Endodermal cell (in vitro differentiated cells): ENCODE results near the gene CFAP221. TPM values are rescaled to one million over a fixed set of nuclear protein-coding genes. Genes with fewer than 3 reads are reported as not detected.
A peak's percentile ranks its signal among the peaks of the same experiment; 100 is the strongest.

Experiments used
- DNase-seq: peaks from one replicate; pipeline ENCODE4 v3.0.0-alpha.2; 2017
- H3K27ac ChIP-seq: 2 replicates; pipeline ENCODE4 v1.5.1; 2013; ENCODE audit warnings: mild to moderate bottlenecking, low read depth, low read length, moderate library complexity
- H3K27me3 ChIP-seq: 2 replicates; pipeline ENCODE4 v1.6.1; 2013; ENCODE audit warnings: mild to moderate bottlenecking, low read length, moderate library complexity; ENCODE audit not compliant: insufficient read depth, control insufficient read depth, poor library complexity, severe bottlenecking
- H3K36me3 ChIP-seq: 2 replicates; pipeline ENCODE4 v1.7.0; 2013; ENCODE audit warnings: mild to moderate bottlenecking, low read length, moderate library complexity; ENCODE audit not compliant: control insufficient read depth, insufficient read depth
- H3K4me1 ChIP-seq: one replicate; pipeline ENCODE4 v1.7.0; 2013; ENCODE audit warnings: low read length; ENCODE audit not compliant: control insufficient read depth, insufficient read depth
- H3K4me3 ChIP-seq: 2 replicates; pipeline ENCODE4 v1.5.1; 2013; ENCODE audit warnings: mild to moderate bottlenecking, low read length, moderate library complexity
- H3K9ac ChIP-seq: 2 replicates; pipeline ENCODE4 v1.6.1; 2013; ENCODE audit warnings: mild to moderate bottlenecking, low read length, moderate library complexity; ENCODE audit not compliant: poor library complexity, severe bottlenecking; ENCODE audit errors: extremely low read depth
- H3K9me3 ChIP-seq: 2 replicates; pipeline ENCODE4 v1.6.1; 2013; ENCODE audit warnings: mild to moderate bottlenecking, low read length, moderate library complexity; ENCODE audit not compliant: control insufficient read depth
- H3K27ac Mint-ChIP-seq: 2 replicates; pipeline ENCODE4 v1.8.0; 2020; ENCODE audit warnings: mixed read lengths
- H3K27me3 Mint-ChIP-seq: 2 replicates; pipeline ENCODE4 v1.8.0; 2021; ENCODE audit warnings: mild to moderate bottlenecking, mixed read lengths; ENCODE audit not compliant: insufficient read depth
- H3K36me3 Mint-ChIP-seq: 2 replicates; pipeline ENCODE4 v1.8.0; 2020; ENCODE audit warnings: low read depth, mixed read lengths
- H3K4me1 Mint-ChIP-seq: 2 replicates; pipeline ENCODE4 v1.8.0; 2020; ENCODE audit warnings: mixed read lengths
- H3K4me3 Mint-ChIP-seq: 2 replicates; pipeline ENCODE4 v1.8.0; 2020; ENCODE audit warnings: mild to moderate bottlenecking, moderate library complexity, mixed read lengths
- H3K9me3 Mint-ChIP-seq: 2 replicates; pipeline ENCODE4 v1.8.0; 2020; ENCODE audit warnings: mild to moderate bottlenecking, mixed read lengths
- WGBS, 2 experiments: methylation state at CpG; one replicate each; pipeline versions ENCODE4 v1.1.5 to v1.1.7; 2013; ENCODE audit warnings: missing lambda C conversion rate in 2 of 2, mixed read lengths in 1 of 2; ENCODE audit not compliant: insufficient coverage in 1 of 2, insufficient read length in 1 of 2; 5-methylcytosine and 5-hydroxymethylcytosine counted together
- total RNA-seq, 2 donors: library from RNA; stranded (reverse); fragmentation: NEBNext Ultra II Directional in 1 of 2; extraction: Animal tissue kit (Norgen Biotek cat#: 25700) in 1 of 2; gene quantifications; 2 replicates in 1 of 2; 3 replicates in 1 of 2; pipeline ENCODE4 v1.2.1, GENCODE V29; 2021
- TF ChIP-seq, protein P1 (sequence below): fragments of 200-600 bp; sonication (generic); conservative IDR thresholded peaks from 2 replicates; pipeline ENCODE4 v1.5.0; 2021; ENCODE audit warnings: antibody characterized with exemption, mild to moderate bottlenecking

The CFAP221 gene
- total RNA-seq, 2 donors from 2014 or later = 10.0 to 18.0 TPM

- peaks cover 39% of the 10 kb centered on the region for H3K4me1 Mint-ChIP-seq
- 81 to 84% methylated on average over 20 to 22 of the region's 22 CpGs for WGBS, 2 experiments
- H3K27me3 ChIP-seq = no peaks in the 10 kb centered on the region
- no peak overlapping the region for H3K4me3 Mint-ChIP-seq
- DNase-seq = peak; percentile 51
- TF ChIP-seq, protein P1, sequence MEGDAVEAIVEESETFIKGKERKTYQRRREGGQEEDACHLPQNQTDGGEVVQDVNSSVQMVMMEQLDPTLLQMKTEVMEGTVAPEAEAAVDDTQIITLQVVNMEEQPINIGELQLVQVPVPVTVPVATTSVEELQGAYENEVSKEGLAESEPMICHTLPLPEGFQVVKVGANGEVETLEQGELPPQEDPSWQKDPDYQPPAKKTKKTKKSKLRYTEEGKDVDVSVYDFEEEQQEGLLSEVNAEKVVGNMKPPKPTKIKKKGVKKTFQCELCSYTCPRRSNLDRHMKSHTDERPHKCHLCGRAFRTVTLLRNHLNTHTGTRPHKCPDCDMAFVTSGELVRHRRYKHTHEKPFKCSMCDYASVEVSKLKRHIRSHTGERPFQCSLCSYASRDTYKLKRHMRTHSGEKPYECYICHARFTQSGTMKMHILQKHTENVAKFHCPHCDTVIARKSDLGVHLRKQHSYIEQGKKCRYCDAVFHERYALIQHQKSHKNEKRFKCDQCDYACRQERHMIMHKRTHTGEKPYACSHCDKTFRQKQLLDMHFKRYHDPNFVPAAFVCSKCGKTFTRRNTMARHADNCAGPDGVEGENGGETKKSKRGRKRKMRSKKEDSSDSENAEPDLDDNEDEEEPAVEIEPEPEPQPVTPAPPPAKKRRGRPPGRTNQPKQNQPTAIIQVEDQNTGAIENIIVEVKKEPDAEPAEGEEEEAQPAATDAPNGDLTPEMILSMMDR = no peak
- H3K9ac ChIP-seq = no peak overlapping the region
- H3K36me3 Mint-ChIP-seq = peaks cover 26% of the 10 kb centered on the region
- no peak overlapping the region for H3K27ac Mint-ChIP-seq
- H3K4me1 ChIP-seq = no peaks in the 10 kb centered on the region
- no peaks in the 10 kb centered on the region for H3K9me3 Mint-ChIP-seq
- peak overlapping the region; percentile 25 for H3K27ac ChIP-seq
- H3K9me3 ChIP-seq = no peaks in the 10 kb centered on the region
- no peak overlapping the region for H3K4me3 ChIP-seq
- H3K36me3 ChIP-seq = peaks cover 22% of the 10 kb centered on the region
- no peaks in the 10 kb centered on the region for H3K27me3 Mint-ChIP-seq
Measured at GRCh38 chr2:119683713-119684443, 139.6 kb downstream of the CFAP221 start.

DNA sequence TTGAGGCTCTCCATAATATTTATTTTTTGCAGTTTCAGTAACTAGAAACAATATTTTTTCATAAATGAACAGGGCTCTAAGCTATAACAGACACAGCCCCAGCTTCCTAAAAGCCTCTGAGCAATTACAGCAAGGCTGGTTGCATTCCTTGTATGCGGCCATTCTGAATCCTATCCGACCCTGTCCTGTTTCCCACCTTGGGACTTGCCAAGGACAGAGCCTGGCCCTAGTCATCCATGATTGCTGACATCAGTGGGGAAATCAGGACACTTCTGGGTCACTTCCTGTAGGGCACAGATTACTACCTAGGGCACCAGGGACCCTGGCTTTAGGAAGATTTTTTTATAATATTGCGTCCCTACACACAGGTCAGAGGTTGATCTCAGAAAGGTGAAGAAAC, 140.3 kb downstream of the CFAP221 start:
- H3K36me3 Mint-ChIP-seq = peaks cover 29% of the 10 kb centered on the region
- TF ChIP-seq, protein P1 = no peak
- H3K27ac Mint-ChIP-seq = no peak overlapping the region
- peak; percentile 40 for DNase-seq
- Histone ChIP-seq H3K27ac (no peak overlapping the region), H3K36me3 (peaks cover 22% of the 10 kb centered on the region), H3K9me3 (no peaks in the 10 kb centered on the region), H3K27me3 (no peaks in the 10 kb centered on the region), H3K9ac (no peak overlapping the region), H3K4me1 (no peaks in the 10 kb centered on the region), H3K4me3 (no peak overlapping the region)
- H3K4me1 Mint-ChIP-seq = peaks cover 36% of the 10 kb centered on the region
- WGBS, 2 experiments = 91 to 100% methylated on average over 1 to 3 of the region's 3 CpGs
- H3K27me3 Mint-ChIP-seq = no peaks in the 10 kb centered on the region
- H3K9me3 Mint-ChIP-seq = no peaks in the 10 kb centered on the region
- H3K4me3 Mint-ChIP-seq = no peak overlapping the region

- H3K36me3 ChIP-seq = peaks cover 5% of the 10 kb centered on the region
- no peaks in the 10 kb centered on the region for H3K9me3 ChIP-seq
- no peaks in the 10 kb centered on the region for H3K27me3 ChIP-seq
- Mint-ChIP-seq H3K27ac (no peak overlapping the region), H3K9me3 (no peaks in the 10 kb centered on the region), H3K4me1 (peaks cover 5% of the 10 kb centered on the region), H3K4me3 (no peak overlapping the region), H3K27me3 (no peaks in the 10 kb centered on the region), H3K36me3 (peaks cover 24% of the 10 kb centered on the region)
- no peak overlapping the region for H3K27ac ChIP-seq
- no peak overlapping the region for H3K9ac ChIP-seq
- H3K4me3 ChIP-seq = no peak overlapping the region
- TF ChIP-seq, protein P1 = no peak
- DNase-seq = peak; percentile 22
- WGBS, 2 experiments = 92 to 95% methylated on average over 12 of the region's 12 CpGs
- H3K4me1 ChIP-seq = no peaks in the 10 kb centered on the region
Measured at GRCh38 chr2:119688616-119689015, 144.4 kb downstream of the CFAP221 start.
